Measurements from ENCODE around the gene MYO9B. TPM values are rescaled to one million over a fixed set of nuclear protein-coding genes. Genes with fewer than 3 reads are reported as not detected.

MYO9B gene
- total and polyA plus RNA-seq, 8 donors = 56.5 to 149 (median 66.0) TPM

DNA sequence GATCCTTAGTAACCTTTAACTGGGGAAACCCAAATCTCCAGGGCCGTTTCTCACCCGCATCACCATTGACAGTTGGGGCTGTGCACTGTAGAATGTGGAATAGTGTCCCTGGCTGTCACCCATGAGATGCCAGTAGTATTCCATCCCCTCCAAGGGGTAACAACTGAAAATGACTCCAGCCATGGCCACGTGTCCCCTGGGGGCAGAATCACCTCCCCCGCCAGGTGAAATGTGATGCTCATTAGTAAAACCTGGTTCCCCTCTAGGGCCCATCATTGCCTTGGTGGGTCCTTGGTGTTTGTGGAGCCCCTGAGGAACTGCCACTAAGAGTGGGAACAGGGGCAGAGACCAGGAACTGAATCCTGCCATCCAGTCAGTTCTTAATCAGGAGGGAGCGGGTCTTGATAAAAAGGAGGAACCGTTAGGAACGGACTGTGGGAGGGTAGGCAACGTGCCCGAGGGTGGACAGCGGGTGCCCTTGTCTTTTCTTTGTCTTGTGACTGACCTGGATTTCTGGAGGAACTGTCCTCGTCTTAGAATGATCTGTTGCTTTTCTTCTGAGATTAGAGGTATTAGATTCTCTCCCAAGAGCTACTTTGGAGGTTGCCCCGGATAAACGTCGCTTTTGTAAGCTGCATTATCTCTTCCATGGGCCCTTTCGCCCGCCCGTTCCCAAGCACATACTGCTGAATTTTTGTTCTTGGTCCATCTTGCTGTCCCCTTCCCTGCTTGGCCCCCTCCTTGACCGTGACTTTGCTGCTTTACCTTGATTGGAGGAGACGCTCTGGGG, 3.5 kb downstream of the MYO9B start:
- Histone ChIP-seq H3K9me3 (no peaks in the 10 kb centered on the region), H3K27ac (peak overlapping the region; percentile 69 to 88), H3K27me3 (no peaks in the 10 kb centered on the region), H3K4me1 (peaks cover 8 to 70% of the 10 kb centered on the region in 2 donors), H3K4me3 (peak overlapping the region; percentile 2), H3K36me3 (peaks cover 0 to 6% of the 10 kb centered on the region in 2 donors)
- DNase-seq (peak in 1 of 4 donors; percentile 24), ATAC-seq (no peak)
- intact Hi-C loops (cut with DNase I) = no loop called here
- no peak for TF ChIP-seq CTCF (IDR thresholded peaks at IDR 0.05)

- peak overlapping the region; percentile 69 to 88 for H3K27ac ChIP-seq
- intact Hi-C loops (cut with DNase I) = no loop called here
Observed at GRCh38 chr19:17079710-17080439, 4.3 kb downstream of the MYO9B start.

DNA sequence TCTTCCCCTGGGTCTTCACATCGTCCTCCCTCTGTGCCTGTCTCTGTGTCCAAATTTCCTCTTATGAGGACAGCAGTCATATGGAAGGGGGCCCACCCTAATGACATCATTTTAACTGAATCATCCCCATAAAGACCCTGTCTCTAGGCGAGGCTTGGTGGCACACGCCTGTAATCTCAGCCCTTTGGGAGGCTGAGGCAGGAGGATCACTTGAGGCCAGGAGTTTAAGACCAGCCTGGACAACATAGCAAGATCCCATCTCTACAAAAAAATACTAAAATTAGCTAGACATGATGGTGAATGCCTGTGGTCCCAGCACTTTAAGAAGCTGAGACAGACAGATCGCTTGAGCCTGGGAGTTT, 4.8 kb downstream of the MYO9B start:
- no peaks in the 10 kb centered on the region for H3K27me3 ChIP-seq
- no peak overlapping the region for H3K4me3 ChIP-seq
- no peak for DNase-seq
- TF ChIP-seq CTCF (IDR thresholded peaks at IDR 0.05) = no peak
- H3K9me3 ChIP-seq = no peaks in the 10 kb centered on the region
- peak overlapping the region; percentile 69 to 88 for H3K27ac ChIP-seq
- H3K4me1 ChIP-seq = peaks cover 3 to 64% of the 10 kb centered on the region in 2 donors
- peaks cover 0 to 6% of the 10 kb centered on the region in 2 donors for H3K36me3 ChIP-seq
- ATAC-seq = no peak
- intact Hi-C loops (cut with DNase I) = no loop called here

More at GRCh38 chr19:17079710-17080439, 4.3 kb downstream of the MYO9B start:
- no peaks in the 10 kb centered on the region for H3K9me3 ChIP-seq
- DNase-seq = peak in 3 of 4 donors; percentile 73 to 90 (median 81)
- peak overlapping the region; percentile 2 for H3K4me3 ChIP-seq
- TF ChIP-seq CTCF (IDR thresholded peaks at IDR 0.05) = peak in 1 of 2 donors; percentile 42
- peak; percentile 16 for ATAC-seq
- H3K4me1 ChIP-seq = peaks cover 3 to 64% of the 10 kb centered on the region in 2 donors
- peaks cover 0 to 6% of the 10 kb centered on the region in 2 donors for H3K36me3 ChIP-seq
- no peaks in the 10 kb centered on the region for H3K27me3 ChIP-seq

DNA sequence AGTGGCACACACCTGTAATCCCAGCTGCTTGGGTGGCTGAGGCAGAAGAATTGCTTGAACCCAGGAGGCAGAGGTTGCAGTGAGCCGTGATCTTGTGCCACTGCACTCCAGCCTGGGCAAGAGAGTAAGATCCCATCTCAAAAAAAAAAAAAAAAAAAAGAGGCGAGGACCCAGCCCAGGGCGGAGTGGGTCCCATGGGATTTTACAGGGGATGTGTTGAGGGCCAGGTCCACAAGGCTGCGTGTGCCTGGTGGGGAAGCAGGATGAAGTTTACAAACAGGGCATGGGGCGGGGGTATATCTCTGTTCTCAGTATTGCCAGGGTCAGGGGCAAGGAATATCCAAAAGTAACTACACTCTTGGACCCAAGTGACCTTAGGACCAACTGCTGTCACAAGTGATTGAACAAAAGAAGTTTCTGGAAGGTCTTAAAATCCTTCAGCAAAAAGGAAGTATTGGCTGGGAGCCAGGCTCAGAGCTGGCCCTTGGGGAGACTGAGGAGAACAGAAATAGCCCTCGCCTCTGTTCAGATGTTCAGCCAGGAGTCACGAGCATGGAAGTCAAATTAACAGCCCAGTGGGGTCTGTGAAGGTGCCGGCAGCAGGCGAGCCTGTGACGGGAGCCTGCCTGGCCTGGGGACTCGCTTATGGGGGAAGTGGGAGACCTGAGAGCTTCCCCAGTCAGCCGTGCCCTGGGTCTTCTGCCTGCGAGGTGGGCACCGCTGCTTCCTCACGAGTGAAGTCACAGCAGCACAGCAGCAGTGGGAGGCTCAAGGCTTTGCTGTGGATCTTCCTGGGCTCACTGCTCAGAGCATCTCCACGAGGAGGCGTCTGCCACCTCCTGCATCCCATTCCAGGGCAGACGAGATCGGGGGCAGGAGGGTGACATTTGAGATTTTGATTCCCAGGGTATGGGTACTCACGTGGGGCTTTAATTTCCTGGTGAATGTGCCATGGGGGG, 6.4 kb downstream of the MYO9B start:
- ATAC-seq (no peak), DNase-seq (peak in 1 of 4 donors; percentile 65)
- Histone ChIP-seq H3K27ac (no peak overlapping the region), H3K9me3 (no peaks in the 10 kb centered on the region), H3K27me3 (no peaks in the 10 kb centered on the region), H3K4me3 (no peak overlapping the region), H3K4me1 (peaks cover 3 to 58% of the 10 kb centered on the region in 2 donors), H3K36me3 (peaks cover 0 to 17% of the 10 kb centered on the region in 2 donors)
- no peak for TF ChIP-seq CTCF (IDR thresholded peaks at IDR 0.05)
- intact Hi-C loops (cut with DNase I) = no loop called here
